Measurements from ENCODE around the gene PGBD2. TPM values are rescaled to one million over a fixed set of nuclear protein-coding genes. Genes with fewer than 3 reads are reported as not detected.

Gene PGBD2
- total and polyA plus RNA-seq, 9 of the 15 experiments (the other 6 are each of a cell fraction or from before 2014, with no cell fraction given), result 11.9 to 21.8 (median 14.7) TPM

- TF ChIP-seq JUN (IDR thresholded peaks at IDR 0.05; ENCODE audit: borderline replicate concordance, low read depth, low read length) (0 out of 2 replicates have a peak, but pooled peaks have one; percentile 32), JUN (CRISPR knock-in tag; IDR thresholded peaks at IDR 0.05; ENCODE audit: borderline replicate concordance) (no peak), IRF2 (CRISPR knock-in tag; IDR thresholded peaks at IDR 0.05) (no peak), FOXO4 (CRISPR knock-in tag; IDR thresholded peaks at IDR 0.05) (no peak), ETS1 (conservative IDR thresholded peaks at IDR 0.05; ENCODE audit: control insufficient read depth, low read depth, low read length) (0 out of 2 replicates have a peak, but pooled peaks have one; percentile 15), CBX3 (IDR thresholded peaks at IDR 0.05; ENCODE audit: borderline replicate concordance in 1 of 2, low read length in 2 of 2) (peak in 1 of 2 experiments; percentile 62; a peak in 2 of 3 replicates), RUNX1 (IDR thresholded peaks at IDR 0.05; ENCODE audit: low read depth) (no peak), ZNF830 (CRISPR knock-in tag; IDR thresholded peaks at IDR 0.05) (no peak), ZNF133 (CRISPR knock-in tag; IDR thresholded peaks at IDR 0.05) (no peak), ELF2 (CRISPR knock-in tag; IDR thresholded peaks at IDR 0.05) (no peak), HDGF (IDR thresholded peaks at IDR 0.05) (no peak), KLF16 (IDR thresholded peaks at IDR 0.05) (no peak), HNRNPLL (IDR thresholded peaks at IDR 0.05; ENCODE audit: low read depth, low read length, poor library complexity, severe bottlenecking) (no peak), ZBTB9 (CRISPR knock-in tag; IDR thresholded peaks at IDR 0.05) (no peak), HNRNPH1 (optimal IDR thresholded peaks at IDR 0.05; ENCODE audit: low read depth, low read length) (no peak), ZNF79 (CRISPR knock-in tag; IDR thresholded peaks at IDR 0.05; ENCODE audit: low read depth) (no peak; the same call in 1 of the 2 replicates), HINFP (tag; conservative IDR thresholded peaks at IDR 0.05; ENCODE audit: low read depth) (no peak), NELFE (IDR thresholded peaks at IDR 0.05; ENCODE audit: insufficient read depth, insufficient read length) (no peak), NFIX (CRISPR knock-in tag; IDR thresholded peaks at IDR 0.05; ENCODE audit: low read depth) (no peak), CSDE1 (IDR thresholded peaks at IDR 0.05) (peak in 1 of 2 experiments; percentile 91; a peak in 2 of 4 replicates), LCOR (CRISPR knock-in tag; IDR thresholded peaks at IDR 0.05) (peak; percentile 88), MYC (IDR thresholded peaks at IDR 0.05; ENCODE audit: low read depth, low read length) (0 out of 2 replicates have a peak, but pooled peaks have one; percentile 4), MYC (CRISPR knock-in tag; IDR thresholded peaks at IDR 0.05; ENCODE audit: borderline replicate concordance, low read depth) (no peak), ARID1B (IDR thresholded peaks at IDR 0.05) (no peak), KLF1 (tag; IDR thresholded peaks at IDR 0.05) (no peak)
These were observed 32.0 kb upstream of the PGBD2 start (continued) for GRCh38 chr1:248873993-248874533.
